NOMO-1 treated with dmso at 0.1 percent for 144 hours (cell line): ENCODE data around the gene RAI14.
"Not testable (repeated sequence)": the region's sequence is repeated elsewhere in the genome, so short reads cannot be mapped to it uniquely, and the experiment has no call there.

Experiments
- DNase-seq: peaks from one replicate; lab custom pipeline; 2025; ENCODE audit not compliant: unreplicated experiment; lab: John Stamatoyannopoulos, UW

Gene RAI14

GRCh38 chr5:34806532-34806931 lies 150.4 kb downstream of the RAI14 start:
- no peak for DNase-seq

DNA sequence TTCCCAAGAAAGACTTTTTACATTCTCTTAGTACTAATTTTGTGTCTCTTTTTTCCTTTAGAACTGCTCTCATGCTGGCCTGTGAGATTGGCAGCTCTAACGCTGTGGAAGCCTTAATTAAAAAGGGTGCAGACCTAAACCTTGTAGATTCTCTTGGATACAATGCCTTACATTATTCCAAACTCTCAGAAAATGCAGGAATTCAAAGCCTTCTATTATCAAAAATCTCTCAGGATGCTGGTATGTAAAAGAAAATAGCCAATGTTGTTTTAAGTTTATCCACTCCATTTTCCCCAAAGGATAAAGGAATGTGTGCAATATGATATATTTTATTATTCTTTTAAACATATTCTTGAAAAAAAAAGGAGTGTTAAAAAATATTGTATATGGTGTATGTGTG lies 155.6 kb downstream of the RAI14 start:
- DNase-seq = no peak

DNA sequence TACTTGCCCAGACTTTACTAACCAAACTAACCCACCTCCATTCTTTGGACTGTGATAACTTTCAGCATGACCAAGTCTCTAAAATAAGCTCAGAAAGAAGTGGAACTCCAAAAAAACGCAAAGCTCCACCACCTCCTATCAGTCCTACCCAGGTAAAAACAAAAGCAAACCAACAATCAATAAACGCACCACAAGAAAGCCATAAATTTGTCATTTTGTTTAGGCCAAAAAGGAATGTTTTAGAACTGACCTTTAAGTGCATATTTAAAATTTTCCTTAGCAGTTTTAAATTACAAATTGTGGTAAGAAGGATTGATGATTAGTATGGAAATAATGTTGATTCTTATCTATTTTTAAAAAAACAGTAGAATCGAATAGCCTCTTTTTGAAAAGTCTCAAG lies 157.4 kb downstream of the RAI14 start:
- DNase-seq = no peak

- DNase-seq = no peak
Measured at GRCh38 chr5:34817558-34818351, 161.6 kb downstream of the RAI14 start.

- no peak for DNase-seq
Measured at GRCh38 chr5:34818717-34819116, 162.6 kb downstream of the RAI14 start.

DNA sequence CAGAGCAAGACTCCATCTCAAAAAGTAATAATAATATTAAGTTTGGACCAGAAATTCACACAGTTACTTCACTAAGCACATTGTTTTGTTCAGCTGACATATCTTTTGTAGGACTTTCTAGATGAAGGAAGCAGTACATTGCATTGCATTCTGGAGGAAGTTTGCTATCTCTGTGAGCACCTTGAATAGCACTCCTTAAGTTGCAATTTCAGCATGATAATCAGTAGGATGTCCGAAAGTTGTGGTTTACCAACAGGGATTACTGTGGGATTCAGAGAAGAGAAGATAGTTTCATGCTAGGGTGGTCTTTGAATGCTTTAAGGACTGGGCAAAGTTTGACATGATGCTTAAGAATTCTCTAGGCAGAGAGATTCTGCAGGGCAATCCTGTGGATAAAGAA lies 164.5 kb downstream of the RAI14 start:
- no peak for DNase-seq

- DNase-seq = no peak
Measured at GRCh38 chr5:34822956-34823715, 167.0 kb downstream of the RAI14 start.

DNA sequence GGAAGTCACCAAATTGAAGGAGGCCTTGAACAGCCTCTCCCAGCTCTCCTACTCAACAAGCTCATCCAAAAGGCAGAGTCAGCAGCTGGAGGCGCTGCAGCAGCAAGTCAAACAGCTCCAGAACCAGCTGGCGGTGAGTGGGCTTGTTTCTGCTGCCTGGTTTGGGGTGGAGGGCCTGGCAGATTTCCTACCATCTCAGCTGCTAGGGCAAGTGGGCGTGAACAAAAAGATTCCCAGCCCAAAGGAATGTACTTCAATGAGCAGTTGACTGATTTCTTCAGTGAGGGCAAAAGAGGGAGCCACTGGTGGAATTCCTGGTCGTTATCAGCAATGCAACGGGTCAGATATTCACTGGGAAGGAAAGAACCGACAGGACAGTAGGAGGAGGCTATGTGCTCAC lies 170.2 kb downstream of the RAI14 start:
- DNase-seq = no peak

DNA sequence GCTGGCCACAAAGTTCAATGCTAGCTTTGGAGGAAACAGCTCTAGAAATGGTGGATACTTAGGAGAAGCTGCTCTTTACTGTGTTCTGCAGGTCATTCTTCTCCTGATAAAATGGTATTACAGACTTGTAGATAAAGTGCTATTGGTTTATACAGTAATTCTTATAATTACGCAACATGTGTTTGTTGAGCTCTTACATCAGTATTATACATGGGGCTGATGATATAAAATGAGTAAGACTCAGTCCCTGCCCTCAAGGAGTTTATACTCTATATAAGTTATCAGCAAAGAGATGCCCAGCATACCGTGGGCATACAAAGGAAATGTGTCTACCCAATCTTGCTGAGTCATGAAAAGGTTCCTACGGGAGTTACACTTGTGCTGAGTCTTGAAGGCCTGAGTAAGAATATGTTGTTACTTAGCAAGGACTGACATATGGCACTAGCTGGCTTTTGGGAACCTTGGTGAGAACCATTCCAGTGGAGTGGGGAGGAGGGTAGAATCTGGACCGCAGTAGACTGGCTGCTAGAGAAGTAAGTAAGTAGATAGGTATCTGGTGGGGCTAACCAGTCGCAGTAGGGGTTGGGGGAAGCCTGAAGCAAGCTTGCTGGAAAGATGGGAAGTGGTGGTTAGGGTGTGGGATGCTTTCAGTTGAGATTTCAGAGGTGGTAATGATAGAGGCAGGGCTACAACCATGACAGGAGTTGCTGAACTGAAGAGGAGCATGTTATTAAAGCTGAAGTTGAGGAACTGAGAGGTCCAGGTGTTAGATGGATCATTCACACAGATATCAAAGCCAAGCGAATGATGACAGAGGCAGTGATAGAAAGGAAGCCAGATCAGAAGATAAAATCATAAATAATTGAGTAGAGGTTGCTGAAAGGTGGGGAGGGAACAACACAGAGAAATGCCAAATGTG lies 171.7 kb downstream of the RAI14 start:
- DNase-seq = no peak

DNA sequence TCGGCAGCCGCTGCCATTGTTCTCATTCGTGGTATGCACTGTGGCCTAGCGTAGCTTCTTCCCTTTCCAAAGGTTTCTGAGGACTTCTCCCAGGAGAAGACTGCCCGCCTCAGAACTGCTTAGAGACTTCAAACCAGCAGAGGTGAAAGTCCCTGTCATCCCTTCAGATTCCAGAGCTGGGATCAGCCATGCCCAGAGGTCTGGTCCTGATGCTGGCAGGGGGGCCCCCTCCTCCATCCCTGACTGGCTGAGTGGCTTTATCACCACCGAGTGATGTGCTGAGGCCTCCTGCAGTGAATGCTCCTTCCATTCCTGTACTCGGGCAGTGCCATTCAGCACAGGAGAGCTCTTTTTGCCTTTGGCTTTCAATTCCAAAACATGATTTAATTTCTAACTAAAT lies 174.7 kb downstream of the RAI14 start:
- DNase-seq = not testable (repeated sequence)

- DNase-seq = no peak
Measured at GRCh38 chr5:34831303-34831702, 175.2 kb downstream of the RAI14 start.

GRCh38 chr5:34832568-34832967 lies 176.4 kb downstream of the RAI14 start:
- DNase-seq = no peak

- DNase-seq = no peak
Measured at GRCh38 chr5:34833090-34833489, 177.0 kb downstream of the RAI14 start.

DNA sequence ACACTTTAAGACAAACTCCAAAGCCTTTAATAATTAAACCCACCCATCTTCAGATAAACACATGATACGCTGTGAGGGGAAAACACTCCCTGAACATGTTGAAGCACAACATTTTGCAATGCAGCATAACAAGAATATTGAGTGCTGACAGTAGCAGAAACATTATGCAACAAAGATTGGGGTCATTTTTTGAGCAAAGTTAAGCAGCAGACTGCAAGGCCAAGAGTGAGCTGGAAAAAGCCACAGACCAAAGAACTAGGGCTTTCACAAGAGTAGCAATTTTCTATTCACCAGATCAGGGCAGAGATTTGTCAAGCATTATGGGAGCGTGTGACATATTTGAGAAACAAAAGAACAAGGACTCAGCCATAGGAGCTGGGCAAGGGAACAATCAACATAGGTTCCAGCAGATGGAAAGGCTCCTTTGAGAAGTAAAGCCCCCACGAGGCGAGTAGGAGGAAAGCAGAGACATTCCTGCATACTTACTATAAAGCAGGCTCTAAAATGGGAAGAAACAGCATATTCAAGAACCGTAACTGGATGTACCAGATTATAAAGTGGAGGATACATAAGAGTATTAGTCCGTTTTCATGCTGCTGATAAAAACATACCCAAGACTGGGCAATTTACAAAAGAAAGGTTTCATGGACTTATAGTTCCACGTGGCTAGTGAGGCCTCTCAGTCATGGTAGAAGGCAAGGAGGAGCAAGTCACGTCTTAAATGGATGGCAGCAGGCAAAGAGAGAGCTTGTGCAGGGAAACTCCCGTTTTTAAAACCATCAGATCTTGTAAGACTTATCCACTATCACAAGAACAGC lies 178.1 kb downstream of the RAI14 start:
- peak; percentile 29 for DNase-seq

DNA sequence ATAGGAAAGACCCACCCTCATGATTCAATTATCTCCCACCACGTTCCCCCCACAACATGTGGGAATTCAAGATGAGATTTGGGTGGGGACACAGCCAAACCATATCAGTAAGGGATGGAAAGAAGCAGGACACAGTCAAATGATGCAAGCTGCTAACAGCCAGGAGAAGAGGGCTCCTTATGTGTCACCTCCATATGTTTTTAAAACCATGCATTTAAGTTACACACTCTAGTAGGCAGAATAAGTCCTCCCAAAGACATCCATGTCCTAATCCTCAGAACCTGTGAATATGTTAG lies 178.6 kb downstream of the RAI14 start:
- DNase-seq = no peak

DNA sequence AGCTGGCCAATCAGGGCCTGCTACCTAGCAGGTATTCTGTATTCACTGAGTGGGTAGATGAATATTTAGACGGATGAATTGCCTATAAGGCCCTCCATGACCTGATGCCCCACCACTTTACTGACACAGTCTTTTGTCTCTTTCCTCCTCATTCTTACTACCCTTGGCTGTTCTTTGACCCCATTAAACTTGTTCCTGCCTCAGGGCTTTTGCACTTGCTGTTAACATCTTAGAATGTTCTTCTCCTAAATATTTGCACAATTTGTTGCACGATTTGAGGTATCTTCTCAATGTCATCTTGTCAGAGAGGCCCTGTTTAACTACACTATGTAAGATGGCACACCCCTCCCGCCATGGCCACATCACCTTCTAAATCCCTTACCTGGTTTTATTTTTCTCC lies 179.5 kb downstream of the RAI14 start:
- no peak for DNase-seq

- peak; percentile 94 for DNase-seq
Measured at GRCh38 chr5:34838785-34839714, 182.9 kb downstream of the RAI14 start, which contains the start of gene TTC23L. TTC23L (plus strand) TSS chr5:34839164; CDS start chr5:34840672, 1,508 bp downstream.

GRCh38 chr5:34841816-34842215 lies 185.7 kb downstream of the RAI14 start:
- DNase-seq = no peak

DNA sequence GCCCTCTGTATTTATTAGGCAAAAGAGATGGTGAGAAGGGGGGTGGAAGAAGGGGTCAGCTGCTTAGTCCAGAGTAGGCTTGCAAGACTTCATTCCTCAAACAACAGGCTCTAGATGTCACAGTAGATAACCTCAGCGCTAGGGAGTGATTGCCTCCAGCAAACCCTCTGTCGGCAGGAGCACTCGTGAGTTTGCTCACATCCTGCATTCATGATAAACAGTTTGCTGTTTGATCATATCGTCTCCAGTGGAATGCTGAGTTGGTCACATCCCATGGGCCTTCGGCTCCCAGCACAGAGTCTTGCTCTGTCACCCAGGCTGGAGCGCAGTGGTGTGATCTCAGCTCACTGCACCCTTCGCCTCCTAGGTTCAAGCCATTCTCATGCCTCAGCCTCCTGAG lies 186.4 kb downstream of the RAI14 start:
- DNase-seq = no peak

DNA sequence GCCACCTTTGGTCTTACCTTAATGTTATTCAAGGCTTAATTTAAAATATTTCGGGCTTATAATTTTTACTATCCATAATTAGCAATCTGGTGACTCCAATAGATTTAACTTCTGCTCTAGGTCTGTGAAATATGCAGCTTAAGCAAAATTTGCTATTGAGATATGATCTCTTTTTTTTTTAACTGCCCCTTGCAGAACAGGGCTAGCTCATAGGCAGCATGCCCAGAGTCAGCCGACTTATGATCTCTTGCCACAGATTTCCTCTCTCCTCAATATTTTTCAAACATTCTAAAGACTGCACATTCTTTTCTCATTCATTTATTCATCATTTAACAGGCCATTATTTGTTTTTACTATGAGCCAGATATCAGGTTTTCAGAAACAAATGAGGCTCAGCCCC lies 187.4 kb downstream of the RAI14 start:
- no peak for DNase-seq
